Activated CD4-positive, alpha-beta T cell treated with anti-CD3 and anti-CD28 coated beads, Interleukin-2, Interleukin-6, amounts not matched to agents 100 ng/mL and 50 ng/mL, durations not matched to agents 16 hours and 8 hours (primary cell): ENCODE measurements around the gene ZMYM5.
"Not testable (repeated sequence)": the region's sequence is repeated elsewhere in the genome, so short reads cannot be mapped to it uniquely, and the experiment has no call there.

Source experiments
- DNase-seq: peaks from one replicate; pipeline ENCODE4 v3.0.0-alpha.2; 2020

The ZMYM5 gene

GRCh38 chr13:19818223-19818842, 45.1 kb downstream of the ZMYM5 start:
- peak; percentile 54 for DNase-seq

- no peak for DNase-seq
Observed at GRCh38 chr13:19817510-19818158, 45.8 kb downstream of the ZMYM5 start.

- DNase-seq = no peak
Observed at GRCh38 chr13:19817106-19817505, 46.3 kb downstream of the ZMYM5 start.

- DNase-seq = not testable (repeated sequence)
Observed at GRCh38 chr13:19815842-19816241, 47.6 kb downstream of the ZMYM5 start.

GRCh38 chr13:19810996-19811881, 52.2 kb downstream of the ZMYM5 start:
- DNase-seq = no peak

- DNase-seq = no peak
Observed at GRCh38 chr13:19810151-19810550, 53.3 kb downstream of the ZMYM5 start.

GRCh38 chr13:19805765-19806164, 57.7 kb downstream of the ZMYM5 start:
- DNase-seq = no peak

GRCh38 chr13:19795956-19796355, 67.5 kb downstream of the ZMYM5 start:
- DNase-seq = no peak

- no peak for DNase-seq
Observed at GRCh38 chr13:19794631-19795030, 68.8 kb downstream of the ZMYM5 start.

GRCh38 chr13:19791953-19792537, 71.4 kb downstream of the ZMYM5 start:
- DNase-seq = no peak

- DNase-seq = peak; percentile 98
Observed at GRCh38 chr13:19782727-19783682, 80.4 kb downstream of the ZMYM5 start, which contains the start of gene PSPC1. PSPC1 (minus strand) TSS chr13:19782945; CDS start chr13:19782757, 188 bp downstream.

GRCh38 chr13:19782049-19782726, 81.3 kb downstream of the ZMYM5 start:
- DNase-seq = peak; percentile 65

GRCh38 chr13:19781526-19781925, 81.9 kb downstream of the ZMYM5 start:
- no peak for DNase-seq

- DNase-seq = not testable (repeated sequence)
Observed at GRCh38 chr13:19780753-19781418, 82.6 kb downstream of the ZMYM5 start.
